H9 (cell line): Measurements from ENCODE around the gene SYT2. TPM values are rescaled to one million over a fixed set of nuclear protein-coding genes. Genes with fewer than 3 reads are reported as not detected.

Source experiments
- DNase-seq: peaks from one replicate; pipeline ENCODE4 v3.0.0-alpha.2; 2017
- H2AFZ ChIP-seq: one replicate; pipeline ENCODE4 v1.6.1; 2013; ENCODE audit warnings: mild to moderate bottlenecking, low read length, control low read depth, moderate library complexity
- H2AK5ac ChIP-seq: 2 replicates; pipeline ENCODE4 v1.6.1; 2013; ENCODE audit warnings: low read length, control low read depth, mixed read lengths; ENCODE audit not compliant: insufficient read length
- H2BK120ac ChIP-seq: one replicate; pipeline ENCODE4 v1.6.1; 2013; ENCODE audit warnings: low read depth, mild to moderate bottlenecking, low read length, control low read depth, inconsistent platforms; ENCODE audit not compliant: poor library complexity, severe bottlenecking
- H2BK12ac ChIP-seq: 2 replicates; pipeline ENCODE4 v1.6.1; 2013; ENCODE audit warnings: low read length, control low read depth, mixed read lengths, low read depth; ENCODE audit not compliant: insufficient read length
- H2BK15ac ChIP-seq: 2 replicates; pipeline ENCODE4 v1.6.1; 2013; ENCODE audit warnings: low read depth, low read length, control low read depth
- H2BK20ac ChIP-seq: one replicate; pipeline ENCODE4 v1.6.1; 2013; ENCODE audit warnings: low read depth, mild to moderate bottlenecking, low read length, control low read depth, inconsistent platforms; ENCODE audit not compliant: poor library complexity, severe bottlenecking
- H2BK5ac ChIP-seq: 2 replicates; pipeline ENCODE4 v1.6.1; 2013; ENCODE audit warnings: low read length, control low read depth, mixed read lengths; ENCODE audit not compliant: insufficient read length
- H3K14ac ChIP-seq: 2 replicates; pipeline ENCODE4 v1.6.1; 2013; ENCODE audit warnings: low read length, control low read depth; ENCODE audit not compliant: insufficient read depth
- H3K18ac ChIP-seq: 2 replicates; pipeline ENCODE4 v1.6.1; 2013; ENCODE audit warnings: low read depth, mild to moderate bottlenecking, mixed read lengths, low read length, control low read depth; ENCODE audit not compliant: insufficient read length
- H3K23ac ChIP-seq: 2 replicates; pipeline ENCODE4 v1.6.1; 2013; ENCODE audit warnings: low read length, control low read depth, mixed read lengths, low read depth; ENCODE audit not compliant: insufficient read length
- H3K23me2 ChIP-seq: 2 replicates; pipeline ENCODE4 v1.6.1; 2013; ENCODE audit warnings: low read depth, mild to moderate bottlenecking, mixed read lengths, low read length, control low read depth; ENCODE audit not compliant: insufficient read length, poor library complexity, severe bottlenecking
- H3K27ac ChIP-seq: 2 replicates; pipeline ENCODE4 v1.5.1; 2013; ENCODE audit warnings: low read length, control low read depth, mixed read lengths, low read depth; ENCODE audit not compliant: insufficient read length
- H3K27me3 ChIP-seq: 2 replicates; pipeline ENCODE4 v1.6.1; 2013; ENCODE audit warnings: low read length, control low read depth, inconsistent platforms; ENCODE audit not compliant: insufficient read depth
- H3K4ac ChIP-seq: 2 replicates; pipeline ENCODE4 v1.6.1; 2013; ENCODE audit warnings: low read depth, mild to moderate bottlenecking, control low read depth, inconsistent platforms, low read length, moderate library complexity
- H3K4me1 ChIP-seq: 2 replicates; pipeline ENCODE4 v1.6.1; 2013; ENCODE audit warnings: low read length, control low read depth, inconsistent platforms; ENCODE audit not compliant: insufficient read depth
- H3K4me2 ChIP-seq: 2 replicates; pipeline ENCODE4 v1.6.1; 2013; ENCODE audit warnings: low read length, control low read depth, mixed read lengths; ENCODE audit not compliant: insufficient read length, insufficient read depth
- H3K56ac ChIP-seq: 2 replicates; pipeline ENCODE4 v1.6.1; 2013; ENCODE audit warnings: low read depth, mild to moderate bottlenecking, mixed read lengths, low read length, control low read depth; ENCODE audit not compliant: insufficient read length
- H3K79me1 ChIP-seq: 2 replicates; pipeline ENCODE4 v1.6.1; 2013; ENCODE audit warnings: low read depth, mild to moderate bottlenecking, moderate library complexity, low read length, control low read depth, inconsistent platforms; ENCODE audit not compliant: insufficient read depth, poor library complexity, severe bottlenecking
- H3K79me2 ChIP-seq: 2 replicates; pipeline ENCODE4 v1.6.1; 2013; ENCODE audit warnings: low read length, control low read depth, inconsistent platforms; ENCODE audit not compliant: insufficient read depth
- H3K9ac ChIP-seq: 2 replicates; pipeline ENCODE4 v1.6.1; 2013; ENCODE audit warnings: low read length, control low read depth, mixed read lengths; ENCODE audit not compliant: insufficient read length; ENCODE audit errors: extremely low read depth
- H3K9me3 ChIP-seq: one replicate; pipeline ENCODE4 v1.6.1; 2013; ENCODE audit warnings: low read depth, low read length, inconsistent platforms; ENCODE audit not compliant: control insufficient read depth
- H3T11ph ChIP-seq: one replicate; pipeline ENCODE4 v1.6.1; 2013; ENCODE audit warnings: mild to moderate bottlenecking, low read length, control low read depth, inconsistent platforms
- H4K20me1 ChIP-seq: one replicate; pipeline ENCODE4 v1.6.1; 2013; ENCODE audit not compliant: control insufficient read depth, insufficient read length, insufficient read depth
- H4K5ac ChIP-seq: 2 replicates; pipeline ENCODE4 v1.6.1; 2013; ENCODE audit warnings: low read depth, mild to moderate bottlenecking, mixed read lengths, low read length, control low read depth; ENCODE audit not compliant: insufficient read length
- H4K8ac ChIP-seq: replicated peaks from 2 replicates; pipeline ENCODE4 v1.6.1; 2013; ENCODE audit warnings: low read length, control low read depth, mixed read lengths, low read depth; ENCODE audit not compliant: insufficient read length
- H4K91ac ChIP-seq: 2 replicates; pipeline ENCODE4 v1.6.1; 2013; ENCODE audit warnings: low read depth, mild to moderate bottlenecking, moderate library complexity, mixed read lengths, low read length, control low read depth; ENCODE audit not compliant: insufficient read length
- H3K27ac Mint-ChIP-seq, 3 experiments: 2 replicates in 2 of 3; 3 replicates in 1 of 3; pipeline ENCODE4 v1.8.0; 2020 to 2021; ENCODE audit warnings: mixed read lengths in 3 of 3, mild to moderate bottlenecking in 1 of 3, moderate library complexity in 1 of 3
- H3K27me3 Mint-ChIP-seq: 2 replicates; pipeline ENCODE4 v1.8.0; 2021; ENCODE audit warnings: low read depth, mild to moderate bottlenecking, moderate library complexity, mixed read lengths
- H3K36me3 Mint-ChIP-seq, 3 experiments: 2 replicates in 2 of 3; 3 replicates in 1 of 3; pipeline ENCODE4 v1.8.0; 2020 to 2021; ENCODE audit warnings: low read depth in 3 of 3, mixed read lengths in 3 of 3; ENCODE audit not compliant: insufficient read depth in 1 of 3
- H3K4me1 Mint-ChIP-seq, 2 experiments: 2 replicates each; pipeline ENCODE4 v1.8.0; 2020; ENCODE audit warnings: mixed read lengths in 2 of 2
- H3K4me3 Mint-ChIP-seq, 2 experiments: 2 replicates in 1 of 2; 3 replicates in 1 of 2; pipeline ENCODE4 v1.8.0; 2020 to 2021; ENCODE audit warnings: mild to moderate bottlenecking in 2 of 2, mixed read lengths in 2 of 2, moderate library complexity in 1 of 2
- H3K9me3 Mint-ChIP-seq, 2 experiments: 2 replicates in 1 of 2; 3 replicates in 1 of 2; pipeline ENCODE4 v1.8.0; 2020; ENCODE audit warnings: mild to moderate bottlenecking in 2 of 2, mixed read lengths in 2 of 2, moderate library complexity in 1 of 2
- WGBS: extraction: QIAGEN DNeasy Blood & Tissue Kit; methylation state at CpG from one replicate; pipeline ENCODE4 v1.1.7; 2013; ENCODE audit warnings: missing lambda C conversion rate, low lambda C conversion rate, mixed read lengths; ENCODE audit not compliant: insufficient read length; ENCODE audit errors: extremely low coverage; 5-methylcytosine and 5-hydroxymethylcytosine counted together
- total RNA-seq: library from RNA; stranded (reverse); gene quantifications from 2 replicates; pipeline ENCODE4 v1.2.1, GENCODE V29; 2021
- TF ChIP-seq, protein P1 (sequence below): fragments of 200-600 bp; sonication (generic); conservative IDR thresholded peaks from 3 replicates; pipeline ENCODE4 v1.8.0; 2021; ENCODE audit warnings: antibody characterized with exemption, mild to moderate bottlenecking

Gene SYT2
- total RNA-seq, 1 experiment from 2014 or later, result 3.3 TPM

DNA sequence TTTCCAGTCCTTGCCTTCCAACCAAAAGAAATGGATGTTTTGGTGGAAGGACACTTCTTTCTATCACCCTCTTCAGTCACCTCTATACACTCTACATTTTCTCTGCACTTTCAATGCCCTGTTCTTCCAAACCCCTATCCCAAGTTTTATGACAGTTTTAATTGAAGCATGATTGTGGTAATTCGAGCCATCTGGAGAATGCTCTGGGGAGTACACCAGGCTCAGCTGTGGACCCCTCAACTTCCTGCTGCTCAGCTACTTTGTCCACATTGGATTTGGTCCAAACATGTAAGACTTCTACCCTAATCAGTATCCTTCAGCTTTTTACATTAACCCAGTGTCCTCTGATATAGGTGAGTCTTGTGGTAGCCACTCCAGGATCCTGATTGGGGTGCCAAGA is 129.6 kb downstream of the SYT2 start:
- Mint-ChIP-seq H3K27ac (peak overlapping the region in 1 of 3 experiments; percentile 42; a peak in 1 of 7 replicates), H3K27me3 (no peaks in the 10 kb centered on the region), H3K9me3 (no peaks in the 10 kb centered on the region), H3K36me3 (no peaks in the 10 kb centered on the region; a peak in 1 of 7 replicates), H3K4me1 (peaks cover 39 to 45% of the 10 kb centered on the region in 2 experiments), H3K4me3 (no peak overlapping the region)
- no peak overlapping the region for H4K5ac ChIP-seq
- no peak overlapping the region for H2AK5ac ChIP-seq
- H3K9ac ChIP-seq, result no peak overlapping the region
- H4K20me1 ChIP-seq, result no peaks in the 10 kb centered on the region
- no peak overlapping the region for H3K4me2 ChIP-seq
- DNase-seq, result no peak
- H2BK12ac ChIP-seq, result no peak overlapping the region
- H2BK120ac ChIP-seq, result no peak overlapping the region
- no peak overlapping the region for H2AFZ ChIP-seq
- H4K91ac ChIP-seq, result no peak overlapping the region
- H3K56ac ChIP-seq, result no peak overlapping the region
- H3K18ac ChIP-seq, result no peak overlapping the region
- H3K27me3 ChIP-seq, result no peaks in the 10 kb centered on the region
- H2BK5ac ChIP-seq, result no peak overlapping the region
- TF ChIP-seq, protein P1, sequence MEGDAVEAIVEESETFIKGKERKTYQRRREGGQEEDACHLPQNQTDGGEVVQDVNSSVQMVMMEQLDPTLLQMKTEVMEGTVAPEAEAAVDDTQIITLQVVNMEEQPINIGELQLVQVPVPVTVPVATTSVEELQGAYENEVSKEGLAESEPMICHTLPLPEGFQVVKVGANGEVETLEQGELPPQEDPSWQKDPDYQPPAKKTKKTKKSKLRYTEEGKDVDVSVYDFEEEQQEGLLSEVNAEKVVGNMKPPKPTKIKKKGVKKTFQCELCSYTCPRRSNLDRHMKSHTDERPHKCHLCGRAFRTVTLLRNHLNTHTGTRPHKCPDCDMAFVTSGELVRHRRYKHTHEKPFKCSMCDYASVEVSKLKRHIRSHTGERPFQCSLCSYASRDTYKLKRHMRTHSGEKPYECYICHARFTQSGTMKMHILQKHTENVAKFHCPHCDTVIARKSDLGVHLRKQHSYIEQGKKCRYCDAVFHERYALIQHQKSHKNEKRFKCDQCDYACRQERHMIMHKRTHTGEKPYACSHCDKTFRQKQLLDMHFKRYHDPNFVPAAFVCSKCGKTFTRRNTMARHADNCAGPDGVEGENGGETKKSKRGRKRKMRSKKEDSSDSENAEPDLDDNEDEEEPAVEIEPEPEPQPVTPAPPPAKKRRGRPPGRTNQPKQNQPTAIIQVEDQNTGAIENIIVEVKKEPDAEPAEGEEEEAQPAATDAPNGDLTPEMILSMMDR, result no peak
- H3K4me1 ChIP-seq, result peaks cover 3% of the 10 kb centered on the region; the same call in 1 of the 2 replicates
- H3K79me1 ChIP-seq, result no peaks in the 10 kb centered on the region
- no peaks in the 10 kb centered on the region for H3K79me2 ChIP-seq
- no peak overlapping the region for H4K8ac ChIP-seq
- no peak overlapping the region for H2BK20ac ChIP-seq
- WGBS, result no CpG with 5 or more reads among the region's 1 CpG
- H3K23ac ChIP-seq, result no peak overlapping the region
- H3T11ph ChIP-seq, result no peak overlapping the region
- no peak overlapping the region for H3K27ac ChIP-seq
- no peak overlapping the region for H3K4ac ChIP-seq
- H3K23me2 ChIP-seq, result no peaks in the 10 kb centered on the region
- H3K9me3 ChIP-seq, result no peaks in the 10 kb centered on the region
- no peak overlapping the region for H2BK15ac ChIP-seq
- no peak overlapping the region for H3K14ac ChIP-seq
